ENCODE data around the gene KRT82. TPM values are rescaled to one million over a fixed set of nuclear protein-coding genes. Genes with fewer than 3 reads are reported as not detected.

KRT82 gene
- total and polyA plus RNA-seq, 8 donors, result not detected

- no peak overlapping the region for H3K4me3 ChIP-seq
- 82 to 100% (median 93%) methylated on average over 1 to 3 of the region's 3 CpGs for WGBS, 5 donors
- no peak overlapping the region for H3K27ac ChIP-seq
- no peak for DNase-seq
- H3K36me3 ChIP-seq, result no peaks in the 10 kb centered on the region
- TF ChIP-seq, protein P1, sequence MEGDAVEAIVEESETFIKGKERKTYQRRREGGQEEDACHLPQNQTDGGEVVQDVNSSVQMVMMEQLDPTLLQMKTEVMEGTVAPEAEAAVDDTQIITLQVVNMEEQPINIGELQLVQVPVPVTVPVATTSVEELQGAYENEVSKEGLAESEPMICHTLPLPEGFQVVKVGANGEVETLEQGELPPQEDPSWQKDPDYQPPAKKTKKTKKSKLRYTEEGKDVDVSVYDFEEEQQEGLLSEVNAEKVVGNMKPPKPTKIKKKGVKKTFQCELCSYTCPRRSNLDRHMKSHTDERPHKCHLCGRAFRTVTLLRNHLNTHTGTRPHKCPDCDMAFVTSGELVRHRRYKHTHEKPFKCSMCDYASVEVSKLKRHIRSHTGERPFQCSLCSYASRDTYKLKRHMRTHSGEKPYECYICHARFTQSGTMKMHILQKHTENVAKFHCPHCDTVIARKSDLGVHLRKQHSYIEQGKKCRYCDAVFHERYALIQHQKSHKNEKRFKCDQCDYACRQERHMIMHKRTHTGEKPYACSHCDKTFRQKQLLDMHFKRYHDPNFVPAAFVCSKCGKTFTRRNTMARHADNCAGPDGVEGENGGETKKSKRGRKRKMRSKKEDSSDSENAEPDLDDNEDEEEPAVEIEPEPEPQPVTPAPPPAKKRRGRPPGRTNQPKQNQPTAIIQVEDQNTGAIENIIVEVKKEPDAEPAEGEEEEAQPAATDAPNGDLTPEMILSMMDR (IDR thresholded peaks at IDR 0.05), result no peak
- TF ChIP-seq EP300 (IDR thresholded peaks at IDR 0.05), result no peak
- no peak for TF ChIP-seq POLR2AphosphoS5 (IDR thresholded peaks at IDR 0.05)
- TF ChIP-seq POLR2A (IDR thresholded peaks at IDR 0.05), result no peak
- intact Hi-C loops (cut with DNase I; ENCODE audit: low total_unique reads), result no loop called here
- peaks cover 0 to 7% (median 0%) of the 10 kb centered on the region in 3 donors for H3K27me3 ChIP-seq
- H3K4me1 ChIP-seq, result no peaks in the 10 kb centered on the region
- no peaks in the 10 kb centered on the region for H3K9me3 ChIP-seq
Measured at GRCh38 chr12:52404951-52405350, 1.2 kb downstream of the KRT82 start.

DNA sequence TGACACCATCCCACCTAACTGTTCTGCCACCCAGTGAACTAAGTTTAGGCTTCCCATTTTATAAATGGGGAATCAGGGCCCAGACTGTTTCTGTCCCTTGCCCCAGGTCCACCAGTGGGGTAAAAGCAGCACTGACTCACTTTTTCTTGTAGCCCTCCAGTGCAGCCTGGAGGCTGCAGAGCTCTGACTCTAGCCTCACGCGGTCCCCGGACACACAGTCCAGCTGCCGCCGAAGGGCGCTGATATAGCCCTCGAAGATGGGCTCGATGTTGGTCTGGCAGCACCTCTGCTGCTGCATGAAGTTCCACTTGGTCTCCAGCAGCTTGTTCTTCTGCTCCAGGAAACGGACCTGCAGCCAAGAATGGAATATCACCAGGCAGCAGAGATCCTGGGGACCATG is 2.6 kb downstream of the KRT82 start:
- Histone ChIP-seq H3K4me3 (no peak overlapping the region), H3K27ac (no peak overlapping the region), H3K4me1 (no peaks in the 10 kb centered on the region), H3K9me3 (no peaks in the 10 kb centered on the region), H3K36me3 (no peaks in the 10 kb centered on the region), H3K27me3 (peaks cover 0 to 12% (median 0%) of the 10 kb centered on the region in 3 donors)
- no peak for DNase-seq
- intact Hi-C loops (cut with DNase I; ENCODE audit: low total_unique reads), result no loop called here
- TF ChIP-seq POLR2A (IDR thresholded peaks at IDR 0.05) (no peak), EP300 (IDR thresholded peaks at IDR 0.05) (no peak), POLR2AphosphoS5 (IDR thresholded peaks at IDR 0.05) (no peak)
- TF ChIP-seq, protein P1 (IDR thresholded peaks at IDR 0.05), result no peak
- 82 to 94% (median 92%) methylated on average over 9 of the region's 9 CpGs for WGBS, 5 donors

- Histone ChIP-seq H3K4me3 (no peak overlapping the region), H3K4me1 (no peaks in the 10 kb centered on the region), H3K27me3 (peaks cover 0 to 12% (median 0%) of the 10 kb centered on the region in 3 donors), H3K27ac (no peak overlapping the region), H3K36me3 (no peaks in the 10 kb centered on the region), H3K9me3 (no peaks in the 10 kb centered on the region)
- TF ChIP-seq, protein P1 (IDR thresholded peaks at IDR 0.05), result no peak
- TF ChIP-seq POLR2AphosphoS5 (IDR thresholded peaks at IDR 0.05) (no peak), POLR2A (IDR thresholded peaks at IDR 0.05) (no peak), EP300 (IDR thresholded peaks at IDR 0.05) (no peak)
- 64 to 72% (median 69%) methylated on average over 2 to 3 of the region's 3 CpGs for WGBS, 5 donors
- intact Hi-C loops (cut with DNase I; ENCODE audit: low total_unique reads), result no loop called here
- DNase-seq, result no peak
Measured at GRCh38 chr12:52402873-52403540, 3.1 kb downstream of the KRT82 start.

DNA sequence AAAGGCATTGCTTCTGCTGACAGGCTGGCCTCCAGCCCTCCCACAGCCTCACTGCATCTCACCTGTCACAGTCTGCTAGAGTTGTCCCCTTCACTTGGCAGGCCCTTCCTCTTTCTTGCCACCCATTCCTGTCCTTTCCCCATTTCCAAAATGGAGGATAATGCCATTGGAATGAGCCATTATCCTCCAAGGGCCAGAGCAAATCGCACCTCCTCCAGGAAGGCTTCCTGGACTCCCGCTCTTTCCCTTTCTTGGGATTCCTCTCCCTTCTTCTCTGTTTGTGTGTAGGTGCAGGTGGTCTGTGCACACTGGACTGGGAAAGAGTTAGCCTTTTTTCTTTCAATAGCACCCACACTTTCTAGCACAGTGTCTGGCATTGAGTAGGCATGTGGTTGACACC is 3.8 kb downstream of the KRT82 start:
- intact Hi-C loops (cut with DNase I; ENCODE audit: low total_unique reads), result no loop called here
- no peak overlapping the region for H3K4me3 ChIP-seq
- no peaks in the 10 kb centered on the region for H3K9me3 ChIP-seq
- DNase-seq, result no peak
- no peak overlapping the region for H3K27ac ChIP-seq
- TF ChIP-seq EP300 (IDR thresholded peaks at IDR 0.05), result no peak
- no peaks in the 10 kb centered on the region for H3K4me1 ChIP-seq
- peaks cover 0 to 12% (median 0%) of the 10 kb centered on the region in 3 donors for H3K27me3 ChIP-seq
- no peaks in the 10 kb centered on the region for H3K36me3 ChIP-seq
- WGBS, 5 donors, result 85 to 97% (median 92%) methylated on average over 2 of the region's 2 CpGs

DNA sequence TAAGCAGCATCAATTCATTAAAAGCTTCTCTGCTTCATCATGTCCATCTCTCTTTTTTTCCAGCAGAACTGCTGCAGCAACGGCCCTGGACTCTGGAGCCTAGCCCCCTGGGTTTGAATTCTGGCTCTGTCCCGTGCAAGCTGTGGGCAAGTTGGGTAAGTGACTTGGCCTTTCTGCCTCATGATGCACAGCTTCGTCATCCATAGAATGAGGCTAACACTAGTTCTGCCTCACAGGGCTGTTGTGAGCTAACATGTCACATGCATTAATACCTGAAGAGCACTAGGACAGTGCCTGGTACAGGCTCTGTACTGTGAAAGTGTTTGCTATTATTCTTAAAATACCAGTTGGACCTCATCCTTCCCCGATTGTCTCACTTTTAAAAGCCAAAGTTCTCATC is 4.2 kb downstream of the KRT82 start:
- Histone ChIP-seq H3K4me1 (no peaks in the 10 kb centered on the region), H3K36me3 (no peaks in the 10 kb centered on the region), H3K4me3 (no peak overlapping the region), H3K27me3 (peaks cover 0 to 12% (median 0%) of the 10 kb centered on the region in 3 donors), H3K9me3 (no peaks in the 10 kb centered on the region), H3K27ac (no peak overlapping the region)
- WGBS, 5 donors, result 67 to 84% (median 80%) methylated on average over 4 of the region's 4 CpGs
- no peak for DNase-seq
- no peak for TF ChIP-seq POLR2A (IDR thresholded peaks at IDR 0.05)
- TF ChIP-seq POLR2AphosphoS5 (IDR thresholded peaks at IDR 0.05), result no peak
- TF ChIP-seq, protein P1 (IDR thresholded peaks at IDR 0.05), result no peak
- intact Hi-C loops (cut with DNase I; ENCODE audit: low total_unique reads), result no loop called here

All from stomach (tissue), 9 donors.